DOHH2 (cell line): ENCODE measurements around the gene ROCK2.

Experiments used
- CTCF ChIP-seq: fragments of 200-600 bp; sonication (generic); IDR thresholded peaks from one replicate; pipeline ENCODE4 v1.5.1; 2014; ENCODE audit warnings: antibody characterized with exemption, mild to moderate bottlenecking, low read depth, low read length; ENCODE audit not compliant: poor library complexity, severe bottlenecking
- EZH2phosphoT487 ChIP-seq: fragments of 200-600 bp; sonication (generic); IDR thresholded peaks from 2 replicates; pipeline ENCODE4 v1.6.1; 2017; ENCODE audit warnings: borderline replicate concordance, mild to moderate bottlenecking, antibody characterized with exemption, low read length, moderate library complexity, mixed read lengths

DNA sequence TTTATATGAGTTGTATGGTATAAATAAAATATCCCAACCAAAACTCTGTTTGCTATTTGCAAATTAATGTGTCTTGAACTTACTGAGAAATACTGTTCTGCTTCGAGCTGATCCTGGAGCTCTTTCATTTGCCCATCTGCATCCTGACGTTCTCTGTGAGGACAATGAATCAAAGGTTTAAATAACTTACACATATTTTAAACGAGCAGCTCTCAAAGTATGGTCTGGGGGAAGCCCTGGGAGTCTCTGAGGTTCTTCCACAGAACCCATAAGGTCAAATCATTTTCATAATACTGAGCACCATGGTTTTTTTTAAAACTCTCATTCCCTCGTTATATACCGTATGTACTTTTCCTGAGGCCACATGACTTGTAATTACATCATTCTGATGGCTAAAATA lies 142.5 kb downstream of the ROCK2 start:
- TF ChIP-seq CTCF (no peak), EZH2phosphoT487 (no peak)
